Transverse colon (tissue), 4 donors: ENCODE measurements around the gene EID2B. TPM values are rescaled to one million over a fixed set of nuclear protein-coding genes. Genes with fewer than 3 reads are reported as not detected.

Source experiments
- DNase-seq: peaks from one replicate; pipeline ENCODE4 v3.0.0-alpha.2; 2019
- H3K27ac ChIP-seq, 4 donors: fragments of 200-600 bp; sonication (generic); 2 replicates each; pipeline ENCODE4 v1.5.1; 2016 to 2018; ENCODE audit warnings: inconsistent platforms in 4 of 4
- H3K27me3 ChIP-seq: fragments of 200-600 bp; sonication (generic); 2 replicates; pipeline ENCODE4 v1.5.1; 2017; ENCODE audit warnings: inconsistent platforms
- H3K36me3 ChIP-seq, 4 donors: fragments of 200-600 bp; sonication (generic); 2 replicates each; pipeline ENCODE4 v1.5.1; 2017 to 2019; ENCODE audit warnings: inconsistent platforms in 4 of 4
- H3K4me1 ChIP-seq, 4 donors: fragments of 200-600 bp; sonication (generic); 2 replicates each; pipeline ENCODE4 v1.5.1; 2017 to 2020; ENCODE audit warnings: inconsistent platforms in 4 of 4
- H3K4me3 ChIP-seq, 4 donors: fragments of 200-600 bp; sonication (generic); 1 replicate in 1 of 4; 2 replicates in 3 of 4; pipeline versions ENCODE4 v1.5.1 to v1.6.1; 2017 to 2019; ENCODE audit warnings: inconsistent platforms in 4 of 4
- H3K9me3 ChIP-seq, 2 donors: fragments of 200-600 bp; sonication (generic); 2 replicates each; pipeline ENCODE4 v1.5.1; 2017 to 2019; ENCODE audit warnings: inconsistent platforms in 2 of 2
- CTCF ChIP-seq, 5 experiments: fragments of 200-600 bp in 3 of 5; fragments of 450-650 bp in 2 of 5; sonication (generic) in 3 of 5; IDR thresholded peaks; 1 replicate in 2 of 5; 2 replicates in 3 of 5; pipeline ENCODE4 v1.5.1; 2016 to 2017; ENCODE audit warnings: antibody characterized with exemption in 5 of 5, inconsistent platforms in 3 of 5, mild to moderate bottlenecking in 2 of 5, moderate library complexity in 1 of 5
- EP300 ChIP-seq: sonication (generic); formaldehyde crosslinking; IDR thresholded peaks from one replicate; pipeline ENCODE4 v1.6.1; 2017; ENCODE audit warnings: antibody characterized with exemption, low read depth
- POLR2A ChIP-seq: fragments of 450-650 bp; IDR thresholded peaks from one replicate; pipeline ENCODE4 v1.6.1; 2016; ENCODE audit warnings: antibody characterized with exemption, mild to moderate bottlenecking, moderate library complexity
- POLR2AphosphoS5 ChIP-seq, 3 donors: sonication (generic); formaldehyde crosslinking; IDR thresholded peaks; one replicate each; pipeline ENCODE4 v1.6.1; 2016; ENCODE audit warnings: antibody characterized with exemption in 3 of 3
- WGBS, 2 donors: methylation state at CpG; one replicate each; pipeline ENCODE4 v1.1.5; 2018; ENCODE audit warnings: low coverage in 1 of 2; 5-methylcytosine and 5-hydroxymethylcytosine counted together
- in situ Hi-C, 4 donors: fragments of 200-750 bp; cut with MboI; loops; one replicate each; pipeline versions ENCODE4 v1.15.0 to v1.15.1; 2017; ENCODE audit warnings: low sequenced_read_pairs in 3 of 4, low pct_ligation_motif_present in 1 of 4, low pct_unique_long_range_greater_than_20kb in 1 of 4
- intact Hi-C: fragments of 100-400 bp; cut with DNase I; formaldehyde crosslinking; loops from one replicate; pipeline ENCODE4 v1.15.1; 2023; ENCODE audit warnings: low total_unique reads
- total RNA-seq, 4 donors: library from RNA; depleted of rRNA; stranded (reverse); fragments of >200 nt; gene quantifications; one replicate each; pipeline ENCODE4 v1.1.0, GENCODE V29; 2016

Gene EID2B
- total RNA-seq, 4 donors from 2014 or later, result 1.00 to 1.5 (median 1.3) TPM

- no peak for DNase-seq
- peaks cover 0 to under 1% (median 0%) of the 10 kb centered on the region in 4 donors for H3K4me1 ChIP-seq
- in situ Hi-C loops, result no loop called here
- TF ChIP-seq CTCF (IDR thresholded peaks at IDR 0.05) (no peak), POLR2AphosphoS5 (IDR thresholded peaks at IDR 0.05) (no peak), POLR2A (no peak), EP300 (no peak)
- no peak overlapping the region for H3K27ac ChIP-seq
- H3K36me3 ChIP-seq, result no peaks in the 10 kb centered on the region
- intact Hi-C loops, result no loop called here
- WGBS, 2 donors, result 64% methylated on average over 2 of the region's 2 CpGs; no CpG with 5 or more reads in 1 of the 2 donors
- H3K9me3 ChIP-seq, result no peaks in the 10 kb centered on the region
- H3K4me3 ChIP-seq, result no peak overlapping the region
- peaks cover 6% of the 10 kb centered on the region for H3K27me3 ChIP-seq
Observed at GRCh38 chr19:39563408-39563807, 30.8 kb upstream of the EID2B start.

GRCh38 chr19:39558624-39559117 is 26.0 kb upstream of the EID2B start:
- no peak for DNase-seq
- Histone ChIP-seq H3K9me3 (no peaks in the 10 kb centered on the region), H3K36me3 (no peaks in the 10 kb centered on the region), H3K27me3 (no peaks in the 10 kb centered on the region), H3K4me1 (peaks cover 0 to 9% (median 0%) of the 10 kb centered on the region in 4 donors), H3K27ac (no peak overlapping the region), H3K4me3 (no peak overlapping the region)
- intact Hi-C loops (no loop called here), in situ Hi-C loops (loop anchor here (10.0 kb wide), 2 partner anchors 106 to 116 kb away; no protein-coding TSS in a partner anchor)
- WGBS, 2 donors, result 59 to 63% methylated on average over 6 of the region's 6 CpGs
- no peak for TF ChIP-seq EP300
- no peak for TF ChIP-seq POLR2A
- no peak for TF ChIP-seq POLR2AphosphoS5 (IDR thresholded peaks at IDR 0.05)
- no peak for TF ChIP-seq CTCF (IDR thresholded peaks at IDR 0.05)

GRCh38 chr19:39557811-39558623 is 25.4 kb upstream of the EID2B start:
- intact Hi-C loops, result no loop called here
- Histone ChIP-seq H3K9me3 (no peaks in the 10 kb centered on the region), H3K4me1 (peaks cover 0 to 9% (median 0%) of the 10 kb centered on the region in 4 donors), H3K27ac (no peak overlapping the region), H3K36me3 (no peaks in the 10 kb centered on the region), H3K27me3 (no peaks in the 10 kb centered on the region), H3K4me3 (no peak overlapping the region)
- DNase-seq, result no peak
- WGBS, 2 donors, result 51 to 56% methylated on average over 4 to 5 of the region's 5 CpGs
- no peak for TF ChIP-seq POLR2AphosphoS5 (IDR thresholded peaks at IDR 0.05)
- no peak for TF ChIP-seq POLR2A
- no peak for TF ChIP-seq EP300
- no peak for TF ChIP-seq CTCF (IDR thresholded peaks at IDR 0.05)
- in situ Hi-C loops, result loop anchor here (10.0 kb wide), 2 partner anchors 107 to 117 kb away; no protein-coding TSS in a partner anchor

GRCh38 chr19:39555883-39556282 is 23.2 kb upstream of the EID2B start:
- H3K4me3 ChIP-seq, result no peak overlapping the region
- intact Hi-C loops (no loop called here), in situ Hi-C loops (loop anchor here (10.0 kb wide), 2 partner anchors 109 to 119 kb away; no protein-coding TSS in a partner anchor)
- H3K36me3 ChIP-seq, result no peaks in the 10 kb centered on the region
- H3K27me3 ChIP-seq, result no peaks in the 10 kb centered on the region
- no peaks in the 10 kb centered on the region for H3K9me3 ChIP-seq
- TF ChIP-seq POLR2A (no peak), EP300 (no peak), POLR2AphosphoS5 (IDR thresholded peaks at IDR 0.05) (no peak), CTCF (IDR thresholded peaks at IDR 0.05) (no peak)
- peaks cover 0 to 9% (median 0%) of the 10 kb centered on the region in 4 donors for H3K4me1 ChIP-seq
- DNase-seq, result no peak
- H3K27ac ChIP-seq, result no peak overlapping the region
- 38% methylated on average over 1 of the region's 1 CpG; no CpG with 5 or more reads in 1 of the 2 donors for whole genome bisulfite sequencing, 2 donors
